HepG2 (cell line): ENCODE measurements around the gene FAAP100. TPM values are rescaled to one million over a fixed set of nuclear protein-coding genes. Genes with fewer than 3 reads are reported as not detected.

Experiments used
- ATAC-seq: fragments of 200-7000 bp; cut with Tn5 transposase; 3 replicates; pipeline ENCODE4 v1.9.1; 2020; ENCODE audit warnings: mild to moderate bottlenecking, moderate library complexity
- BruUV-seq: library from RNA; stranded (reverse); fragments of 400-500 nt; replicated peaks from 2 replicates; lab custom pipeline; 2021; lab: Mats Ljungman, UMichigan
- CTCF ChIA-PET: fragments of 300-600 bp; formaldehyde crosslinking; extraction: SDS; loops from one replicate; lab custom pipeline; 2021; ENCODE audit warnings: low total read pairs, inconsistent platforms, low intra/inter-chr PET ratio; lab: Yijun Ruan, JAX
- POLR2A ChIA-PET: fragments of 350-600 bp; sonication (Branson Sonifier 250); formaldehyde crosslinking; loops from one replicate; lab custom pipeline; 2020; ENCODE audit warnings: antibody characterized with exemption, inconsistent platforms; lab: Yijun Ruan, JAX
- DNase-seq: peaks from one replicate; pipeline ENCODE4 v3.0.0-alpha.2; 2015; ENCODE audit warnings: low spot score
- FAIRE-seq: peaks from 3 replicates; lab custom pipeline; 2011; peaks lifted over from hg19 to GRCh38; lab: Jason Lieb, UNC
- H2AFZ ChIP-seq: one replicate; pipeline ENCODE4 v1.6.1; 2011; ENCODE audit warnings: low read length, inconsistent platforms
- H3K27ac ChIP-seq: fragments of 300-600 bp; 3 replicates; pipeline ENCODE4 v1.8.0; 2011; ENCODE audit warnings: mixed run types, mild to moderate bottlenecking, mixed read lengths, low read length, inconsistent platforms; ENCODE audit not compliant: insufficient read depth; ENCODE audit errors: extremely low read length
- H3K27me3 ChIP-seq, 2 experiments: fragments of 200-600 bp in 1 of 2; 2 replicates in 1 of 2; 3 replicates in 1 of 2; pipeline versions ENCODE4 v1.6.0 to v1.8.0; 2011; ENCODE audit warnings: low read length in 2 of 2, mild to moderate bottlenecking in 2 of 2, moderate library complexity in 2 of 2, inconsistent platforms in 1 of 2; ENCODE audit not compliant: insufficient read depth in 2 of 2, control insufficient read depth in 1 of 2
- H3K36me3 ChIP-seq, 2 experiments: fragments of 200-600 bp in 1 of 2; replicated peaks in 1 of 2; 2 replicates in 1 of 2; 3 replicates in 1 of 2; pipeline versions ENCODE4 v1.5.1 to v1.8.0; 2011; ENCODE audit warnings: low read length in 2 of 2, inconsistent platforms in 1 of 2; ENCODE audit not compliant: insufficient read depth in 2 of 2, control insufficient read depth in 1 of 2
- H3K4me1 ChIP-seq: 2 replicates; pipeline ENCODE4 v1.5.1; 2012; ENCODE audit warnings: low read length, inconsistent platforms; ENCODE audit not compliant: insufficient read depth
- H3K4me2 ChIP-seq: 2 replicates; pipeline ENCODE4 v1.6.0; 2011; ENCODE audit warnings: low read depth, low read length, inconsistent platforms
- H3K4me3 ChIP-seq, 3 experiments: fragments of 200-600 bp in 1 of 3; sonication (generic), shearing (Covaris generic) in 1 of 3; replicated peaks in 1 of 3; 2 replicates each; pipeline ENCODE4 v1.5.1; 2011 to 2016; ENCODE audit warnings: low read length in 3 of 3, inconsistent platforms in 2 of 3, low read depth in 2 of 3, mild to moderate bottlenecking in 2 of 3, control low read depth in 1 of 3, mixed read lengths in 1 of 3; ENCODE audit not compliant: insufficient read depth in 1 of 3
- H3K79me2 ChIP-seq: one replicate; pipeline ENCODE4 v1.6.1; 2011; ENCODE audit warnings: low read length, inconsistent platforms; ENCODE audit not compliant: insufficient read depth
- H3K9ac ChIP-seq: 2 replicates; pipeline ENCODE4 v1.6.0; 2011; ENCODE audit warnings: mild to moderate bottlenecking, low read depth, low read length, inconsistent platforms; ENCODE audit not compliant: insufficient read depth
- H3K9me3 ChIP-seq: 2 replicates; pipeline ENCODE4 v1.5.1; 2012; ENCODE audit warnings: mild to moderate bottlenecking, low read length
- H4K20me1 ChIP-seq: 2 replicates; pipeline ENCODE4 v1.6.0; 2011; ENCODE audit warnings: inconsistent platforms, mild to moderate bottlenecking, low read length, moderate library complexity; ENCODE audit not compliant: insufficient read depth
- CAMTA2 ChIP-seq: sonication (generic); formaldehyde crosslinking; IDR thresholded peaks from 2 replicates; pipeline ENCODE4 v1.4.0; 2020; ENCODE audit warnings: mild to moderate bottlenecking, missing genetic modification reagents, borderline replicate concordance
- RBM22 ChIP-seq: fragments of 200-400 bp; formaldehyde crosslinking; optimal IDR thresholded peaks from 2 replicates; pipeline ENCODE3; 2017; ENCODE audit warnings: mild to moderate bottlenecking, low read length, moderate library complexity
- ZNF768 ChIP-seq: sonication (generic); formaldehyde crosslinking; IDR thresholded peaks from 2 replicates; pipeline ENCODE4 v1.4.0; 2020; ENCODE audit warnings: missing genetic modification reagents
- WGBS: methylation state at CpG from one replicate; pipeline ENCODE4 v1.1.6; 2017; ENCODE audit warnings: low lambda C conversion rate; 5-methylcytosine and 5-hydroxymethylcytosine counted together
- in situ Hi-C: cut with HindIII; loops from 2 replicates; pipeline ENCODE4 v1.10.0; 2017; ENCODE audit warnings: low pct_unique_long_range_greater_than_20kb; ENCODE audit not compliant: extremely low pct_ligation_motif_present
- intact Hi-C: fragments of 100-400 bp; cut with micrococcal nuclease; formaldehyde crosslinking; loops from one replicate; pipeline ENCODE4 v1.10.0; 2022; ENCODE audit not compliant: unreplicated experiment
- polyA plus RNA-seq, 8 experiments: library from polyadenylated mRNA; depleted of rRNA in 3 of 8; stranded (reverse) in 7 of 8; unstranded in 1 of 8; fragments of >200 nt; fragmentation: Illumina TruSeq in 4 of 8; extraction: Trizol in 4 of 8; gene quantifications; 2 replicates each; pipeline versions ENCODE4 v1.2.1 to v1.2.3, GENCODE V29; 2011 to 2016; ENCODE audit warnings: low read depth in 4 of 8, missing spikeins in 1 of 8, mixed read lengths in 1 of 8; ENCODE audit not compliant: insufficient read depth in 1 of 8
- total RNA-seq, 5 experiments: library from RNA; depleted of rRNA; stranded (reverse); fragments of >200 nt; fragmentation: Illumina TruSeq; extraction: Trizol; gene quantifications; 2 replicates each; pipeline ENCODE4 v1.2.3, GENCODE V29; 2016; ENCODE audit warnings: low read depth in 1 of 5
- TF ChIP-seq, protein P1 (sequence below): sonication (generic); formaldehyde crosslinking; IDR thresholded peaks from 2 replicates; pipeline ENCODE4 v1.5.0; 2020; ENCODE audit warnings: mild to moderate bottlenecking, missing genetic modification reagents
- TF ChIP-seq, protein P2 (sequence below): sonication (generic); formaldehyde crosslinking; IDR thresholded peaks from 2 replicates; pipeline ENCODE4 v1.4.0; 2020; ENCODE audit warnings: missing genetic modification reagents, borderline replicate concordance
- TF ChIP-seq, protein P3 (sequence below): sonication (generic); formaldehyde crosslinking; conservative IDR thresholded peaks from 2 replicates; pipeline ENCODE4 v1.8.0; 2022; ENCODE audit warnings: missing genetic modification reagents
- TF ChIP-seq, protein P4 (sequence below): sonication (generic); formaldehyde crosslinking; IDR thresholded peaks from 2 replicates; pipeline ENCODE4 v1.4.0; 2020; ENCODE audit warnings: missing genetic modification reagents

The FAAP100 gene
- total and polyA plus RNA-seq, 2 of the 13 experiments (the other 11 are each of a cell fraction or from before 2014, with no cell fraction given): 7.6 to 20.8 TPM

DNA sequence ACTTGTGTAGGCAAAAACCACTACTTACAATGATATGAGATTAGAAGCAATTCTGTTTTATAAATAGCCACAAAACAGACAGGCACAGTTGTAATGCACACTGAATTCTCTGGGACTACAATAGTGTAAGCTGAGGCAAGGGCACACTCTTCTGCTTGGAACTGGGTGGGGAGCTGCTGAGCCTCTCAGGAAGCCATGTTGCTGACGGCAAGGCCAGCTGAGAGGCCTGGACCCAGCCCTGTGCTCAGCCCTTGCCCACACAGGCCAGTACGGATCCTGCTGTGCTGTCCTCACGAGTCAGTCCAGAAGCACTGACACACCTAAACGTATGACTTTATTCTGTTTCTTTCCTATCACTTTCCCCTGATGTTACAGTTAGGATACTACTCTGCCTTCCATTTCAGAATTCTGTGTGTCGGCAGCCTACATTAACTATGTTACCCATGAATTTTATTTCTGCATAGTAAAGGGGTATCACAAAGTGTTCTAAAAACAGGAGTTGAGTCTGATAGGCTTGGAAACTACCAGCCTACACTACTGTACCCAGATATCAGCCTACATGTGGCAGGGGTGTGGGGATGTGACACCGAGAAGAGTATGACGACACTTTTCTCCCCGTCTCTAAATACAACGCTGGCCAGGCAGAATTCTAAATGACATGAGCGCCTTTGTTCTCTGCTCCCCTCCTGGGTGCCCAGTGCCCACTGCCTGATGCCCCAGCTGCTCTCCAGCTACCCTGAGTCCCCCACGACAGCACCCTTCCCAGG, 41.1 kb upstream of the FAAP100 start:
- ChIA-PET POLR2A (no interaction called here), CTCF (no interaction called here)
- DNase-seq (no peak), FAIRE-seq (no peak), ATAC-seq (peak; percentile 32)
- H3K4me1 ChIP-seq: no peaks in the 10 kb centered on the region
- TF ChIP-seq ZNF768 (CRISPR knock-in tag) (no peak), RBM22 (peak; percentile 36), CAMTA2 (CRISPR knock-in tag) (no peak)
- TF ChIP-seq, protein P1, sequence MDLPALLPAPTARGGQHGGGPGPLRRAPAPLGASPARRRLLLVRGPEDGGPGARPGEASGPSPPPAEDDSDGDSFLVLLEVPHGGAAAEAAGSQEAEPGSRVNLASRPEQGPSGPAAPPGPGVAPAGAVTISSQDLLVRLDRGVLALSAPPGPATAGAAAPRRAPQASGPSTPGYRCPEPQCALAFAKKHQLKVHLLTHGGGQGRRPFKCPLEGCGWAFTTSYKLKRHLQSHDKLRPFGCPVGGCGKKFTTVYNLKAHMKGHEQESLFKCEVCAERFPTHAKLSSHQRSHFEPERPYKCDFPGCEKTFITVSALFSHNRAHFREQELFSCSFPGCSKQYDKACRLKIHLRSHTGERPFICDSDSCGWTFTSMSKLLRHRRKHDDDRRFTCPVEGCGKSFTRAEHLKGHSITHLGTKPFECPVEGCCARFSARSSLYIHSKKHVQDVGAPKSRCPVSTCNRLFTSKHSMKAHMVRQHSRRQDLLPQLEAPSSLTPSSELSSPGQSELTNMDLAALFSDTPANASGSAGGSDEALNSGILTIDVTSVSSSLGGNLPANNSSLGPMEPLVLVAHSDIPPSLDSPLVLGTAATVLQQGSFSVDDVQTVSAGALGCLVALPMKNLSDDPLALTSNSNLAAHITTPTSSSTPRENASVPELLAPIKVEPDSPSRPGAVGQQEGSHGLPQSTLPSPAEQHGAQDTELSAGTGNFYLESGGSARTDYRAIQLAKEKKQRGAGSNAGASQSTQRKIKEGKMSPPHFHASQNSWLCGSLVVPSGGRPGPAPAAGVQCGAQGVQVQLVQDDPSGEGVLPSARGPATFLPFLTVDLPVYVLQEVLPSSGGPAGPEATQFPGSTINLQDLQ (CRISPR knock-in tag): no peak
- TF ChIP-seq, protein P2, sequence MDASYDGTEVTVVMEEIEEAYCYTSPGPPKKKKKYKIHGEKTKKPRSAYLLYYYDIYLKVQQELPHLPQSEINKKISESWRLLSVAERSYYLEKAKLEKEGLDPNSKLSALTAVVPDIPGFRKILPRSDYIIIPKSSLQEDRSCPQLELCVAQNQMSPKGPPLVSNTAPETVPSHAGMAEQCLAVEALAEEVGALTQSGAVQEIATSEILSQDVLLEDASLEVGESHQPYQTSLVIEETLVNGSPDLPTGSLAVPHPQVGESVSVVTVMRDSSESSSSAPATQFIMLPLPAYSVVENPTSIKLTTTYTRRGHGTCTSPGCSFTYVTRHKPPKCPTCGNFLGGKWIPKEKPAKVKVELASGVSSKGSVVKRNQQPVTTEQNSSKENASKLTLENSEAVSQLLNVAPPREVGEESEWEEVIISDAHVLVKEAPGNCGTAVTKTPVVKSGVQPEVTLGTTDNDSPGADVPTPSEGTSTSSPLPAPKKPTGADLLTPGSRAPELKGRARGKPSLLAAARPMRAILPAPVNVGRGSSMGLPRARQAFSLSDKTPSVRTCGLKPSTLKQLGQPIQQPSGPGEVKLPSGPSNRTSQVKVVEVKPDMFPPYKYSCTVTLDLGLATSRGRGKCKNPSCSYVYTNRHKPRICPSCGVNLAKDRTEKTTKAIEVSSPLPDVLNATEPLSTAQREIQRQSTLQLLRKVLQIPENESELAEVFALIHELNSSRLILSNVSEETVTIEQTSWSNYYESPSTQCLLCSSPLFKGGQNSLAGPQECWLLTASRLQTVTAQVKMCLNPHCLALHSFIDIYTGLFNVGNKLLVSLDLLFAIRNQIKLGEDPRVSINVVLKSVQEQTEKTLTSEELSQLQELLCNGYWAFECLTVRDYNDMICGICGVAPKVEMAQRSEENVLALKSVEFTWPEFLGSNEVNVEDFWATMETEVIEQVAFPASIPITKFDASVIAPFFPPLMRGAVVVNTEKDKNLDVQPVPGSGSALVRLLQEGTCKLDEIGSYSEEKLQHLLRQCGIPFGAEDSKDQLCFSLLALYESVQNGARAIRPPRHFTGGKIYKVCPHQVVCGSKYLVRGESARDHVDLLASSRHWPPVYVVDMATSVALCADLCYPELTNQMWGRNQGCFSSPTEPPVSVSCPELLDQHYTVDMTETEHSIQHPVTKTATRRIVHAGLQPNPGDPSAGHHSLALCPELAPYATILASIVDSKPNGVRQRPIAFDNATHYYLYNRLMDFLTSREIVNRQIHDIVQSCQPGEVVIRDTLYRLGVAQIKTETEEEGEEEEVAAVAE (CRISPR knock-in tag): no peak
- TF ChIP-seq, protein P3, sequence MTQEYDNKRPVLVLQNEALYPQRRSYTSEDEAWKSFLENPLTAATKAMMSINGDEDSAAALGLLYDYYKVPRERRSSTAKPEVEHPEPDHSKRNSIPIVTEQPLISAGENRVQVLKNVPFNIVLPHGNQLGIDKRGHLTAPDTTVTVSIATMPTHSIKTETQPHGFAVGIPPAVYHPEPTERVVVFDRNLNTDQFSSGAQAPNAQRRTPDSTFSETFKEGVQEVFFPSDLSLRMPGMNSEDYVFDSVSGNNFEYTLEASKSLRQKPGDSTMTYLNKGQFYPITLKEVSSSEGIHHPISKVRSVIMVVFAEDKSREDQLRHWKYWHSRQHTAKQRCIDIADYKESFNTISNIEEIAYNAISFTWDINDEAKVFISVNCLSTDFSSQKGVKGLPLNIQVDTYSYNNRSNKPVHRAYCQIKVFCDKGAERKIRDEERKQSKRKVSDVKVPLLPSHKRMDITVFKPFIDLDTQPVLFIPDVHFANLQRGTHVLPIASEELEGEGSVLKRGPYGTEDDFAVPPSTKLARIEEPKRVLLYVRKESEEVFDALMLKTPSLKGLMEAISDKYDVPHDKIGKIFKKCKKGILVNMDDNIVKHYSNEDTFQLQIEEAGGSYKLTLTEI (CRISPR knock-in tag): no peak
- TF ChIP-seq, protein P4, sequence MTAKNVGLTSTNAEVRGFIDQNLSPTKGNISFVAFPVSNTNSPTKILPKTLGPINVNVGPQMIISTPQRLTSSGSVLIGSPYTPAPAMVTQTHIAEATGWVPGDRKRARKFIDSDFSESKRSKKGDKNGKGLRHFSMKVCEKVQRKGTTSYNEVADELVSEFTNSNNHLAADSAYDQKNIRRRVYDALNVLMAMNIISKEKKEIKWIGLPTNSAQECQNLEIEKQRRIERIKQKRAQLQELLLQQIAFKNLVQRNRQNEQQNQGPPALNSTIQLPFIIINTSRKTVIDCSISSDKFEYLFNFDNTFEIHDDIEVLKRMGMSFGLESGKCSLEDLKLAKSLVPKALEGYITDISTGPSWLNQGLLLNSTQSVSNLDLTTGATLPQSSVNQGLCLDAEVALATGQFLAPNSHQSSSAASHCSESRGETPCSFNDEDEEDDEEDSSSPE (CRISPR knock-in tag): no peak
- H3K79me2 ChIP-seq: no peaks in the 10 kb centered on the region
- H3K9me3 ChIP-seq: no peaks in the 10 kb centered on the region
- no peaks in the 10 kb centered on the region for H3K27me3 ChIP-seq
- H3K36me3 ChIP-seq: peaks cover 46 to 82% of the 10 kb centered on the region in 2 experiments
- BruUV-seq: TSS peak; percentile 31
- H3K4me3 ChIP-seq: no peak overlapping the region
- no peak overlapping the region for H3K4me2 ChIP-seq
- H4K20me1 ChIP-seq: no peaks in the 10 kb centered on the region
- no peak overlapping the region for H2AFZ ChIP-seq
- H3K9ac ChIP-seq: no peak overlapping the region
- in situ Hi-C loops: no loop called here
- intact Hi-C loops: no loop called here
- H3K27ac ChIP-seq: no peak overlapping the region
- WGBS: 97% methylated on average over 10 of the region's 11 CpGs
